Activated naive CD8-positive, alpha-beta T cell (primary cell): ENCODE results near the gene HOXA13.

Experiments used
- H3K27ac Mint-ChIP-seq: one replicate; pipeline ENCODE4 v1.8.0; 2021; ENCODE audit warnings: mixed read lengths
- H3K27me3 Mint-ChIP-seq: one replicate; pipeline ENCODE4 v1.8.0; 2021; ENCODE audit warnings: mixed read lengths
- H3K36me3 Mint-ChIP-seq: one replicate; pipeline ENCODE4 v1.8.0; 2021; ENCODE audit warnings: mixed read lengths
- H3K4me1 Mint-ChIP-seq: one replicate; pipeline ENCODE4 v1.8.0; 2021; ENCODE audit warnings: low read depth, mixed read lengths
- H3K4me3 Mint-ChIP-seq: one replicate; pipeline ENCODE4 v1.8.0; 2021; ENCODE audit warnings: mild to moderate bottlenecking, mixed read lengths
- H3K9me3 Mint-ChIP-seq: one replicate; pipeline ENCODE4 v1.8.0; 2021; ENCODE audit warnings: low read depth, mixed read lengths

Gene HOXA13

GRCh38 chr7:27176962-27177794, 22.7 kb downstream of the HOXA13 start:
- H3K27ac Mint-ChIP-seq, result no peak overlapping the region
- no peak overlapping the region for H3K4me3 Mint-ChIP-seq
- H3K4me1 Mint-ChIP-seq, result peaks cover 7% of the 10 kb centered on the region
- H3K9me3 Mint-ChIP-seq, result no peaks in the 10 kb centered on the region
- peaks cover 31% of the 10 kb centered on the region for H3K27me3 Mint-ChIP-seq
- H3K36me3 Mint-ChIP-seq, result no peaks in the 10 kb centered on the region

- Mint-ChIP-seq H3K36me3 (no peaks in the 10 kb centered on the region), H3K4me1 (peaks cover 14% of the 10 kb centered on the region), H3K9me3 (no peaks in the 10 kb centered on the region), H3K27ac (no peak overlapping the region), H3K27me3 (peaks cover 34% of the 10 kb centered on the region), H3K4me3 (no peak overlapping the region)
These were observed 23.4 kb downstream of the HOXA13 start for GRCh38 chr7:27176524-27176845.

GRCh38 chr7:27175626-27176523, 24.0 kb downstream of the HOXA13 start:
- H3K9me3 Mint-ChIP-seq, result no peaks in the 10 kb centered on the region
- H3K4me3 Mint-ChIP-seq, result no peak overlapping the region
- H3K4me1 Mint-ChIP-seq, result peaks cover 17% of the 10 kb centered on the region
- H3K36me3 Mint-ChIP-seq, result no peaks in the 10 kb centered on the region
- H3K27ac Mint-ChIP-seq, result no peak overlapping the region
- peaks cover 33% of the 10 kb centered on the region for H3K27me3 Mint-ChIP-seq

- Mint-ChIP-seq H3K36me3 (no peaks in the 10 kb centered on the region), H3K27ac (no peak overlapping the region), H3K27me3 (peaks cover 39% of the 10 kb centered on the region)
These were observed 24.8 kb downstream of the HOXA13 start for GRCh38 chr7:27174874-27175625.

GRCh38 chr7:27173956-27174873, 25.7 kb downstream of the HOXA13 start, which contains the start of gene HOXA10:
HOXA10 (minus strand) TSS chr7:27174320; CDS start chr7:27174306, 14 bp downstream.
- Mint-ChIP-seq H3K27ac (no peak within 1 kb of the TSS), H3K27me3 (peaks cover 33% of the 10 kb centered on the region), H3K4me3 (peak within 1 kb of the TSS; percentile 71), H3K4me1 (peaks cover 19% of the 10 kb centered on the region), H3K9me3 (no peaks in the 10 kb centered on the region), H3K36me3 (no peaks in the 10 kb centered on the region)

More at GRCh38 chr7:27174874-27175625, 24.8 kb downstream of the HOXA13 start:
- H3K4me1 Mint-ChIP-seq, result peaks cover 22% of the 10 kb centered on the region
- no peaks in the 10 kb centered on the region for H3K9me3 Mint-ChIP-seq
- peak overlapping the region; percentile 71 for H3K4me3 Mint-ChIP-seq

- Mint-ChIP-seq H3K27me3 (peaks cover 32% of the 10 kb centered on the region), H3K4me1 (peaks cover 23% of the 10 kb centered on the region), H3K36me3 (no peaks in the 10 kb centered on the region), H3K9me3 (no peaks in the 10 kb centered on the region), H3K27ac (no peak overlapping the region), H3K4me3 (no peak overlapping the region)
These were observed 26.4 kb downstream of the HOXA13 start for GRCh38 chr7:27173511-27173955.

- Mint-ChIP-seq H3K4me1 (peaks cover 26% of the 10 kb centered on the region), H3K9me3 (no peaks in the 10 kb centered on the region), H3K4me3 (peak overlapping the region; percentile 57), H3K27ac (no peak overlapping the region), H3K27me3 (peaks cover 34% of the 10 kb centered on the region), H3K36me3 (no peaks in the 10 kb centered on the region)
These were observed 26.9 kb downstream of the HOXA13 start for GRCh38 chr7:27172823-27173510.

- Mint-ChIP-seq H3K36me3 (no peaks in the 10 kb centered on the region), H3K4me1 (peaks cover 27% of the 10 kb centered on the region), H3K9me3 (no peaks in the 10 kb centered on the region), H3K4me3 (peak overlapping the region; percentile 57), H3K27me3 (peaks cover 39% of the 10 kb centered on the region), H3K27ac (peak overlapping the region; percentile 18)
These were observed 27.5 kb downstream of the HOXA13 start for GRCh38 chr7:27172315-27172774.

GRCh38 chr7:27171637-27172314, 28.1 kb downstream of the HOXA13 start:
- no peaks in the 10 kb centered on the region for H3K9me3 Mint-ChIP-seq
- peaks cover 43% of the 10 kb centered on the region for H3K27me3 Mint-ChIP-seq
- H3K4me1 Mint-ChIP-seq, result peaks cover 30% of the 10 kb centered on the region
- peak overlapping the region; percentile 57 for H3K4me3 Mint-ChIP-seq
- H3K27ac Mint-ChIP-seq, result peak overlapping the region; percentile 18
- no peaks in the 10 kb centered on the region for H3K36me3 Mint-ChIP-seq

GRCh38 chr7:27171325-27171636, 28.6 kb downstream of the HOXA13 start:
- Mint-ChIP-seq H3K4me3 (no peak overlapping the region), H3K9me3 (no peaks in the 10 kb centered on the region), H3K36me3 (no peaks in the 10 kb centered on the region), H3K4me1 (peaks cover 31% of the 10 kb centered on the region), H3K27me3 (peaks cover 45% of the 10 kb centered on the region), H3K27ac (peak overlapping the region; percentile 12)

- Mint-ChIP-seq H3K36me3 (no peaks in the 10 kb centered on the region), H3K27ac (peak overlapping the region; percentile 12), H3K27me3 (peaks cover 47% of the 10 kb centered on the region), H3K4me1 (peaks cover 35% of the 10 kb centered on the region), H3K4me3 (peak overlapping the region; percentile 17), H3K9me3 (no peaks in the 10 kb centered on the region)
These were observed 29.2 kb downstream of the HOXA13 start for GRCh38 chr7:27170426-27171324.

GRCh38 chr7:27169658-27170425, 30.0 kb downstream of the HOXA13 start:
- Mint-ChIP-seq H3K4me1 (peaks cover 38% of the 10 kb centered on the region), H3K4me3 (peak overlapping the region; percentile 17), H3K36me3 (no peaks in the 10 kb centered on the region), H3K9me3 (no peaks in the 10 kb centered on the region), H3K27me3 (peaks cover 46% of the 10 kb centered on the region), H3K27ac (no peak overlapping the region)
